NK-92 (cell line): ENCODE results near the gene CAPG.
"Not testable (repeated sequence)": the region's sequence is repeated elsewhere in the genome, so short reads cannot be mapped to it uniquely, and the experiment has no call there.

ENCODE experiments used
- DNase-seq: peaks from one replicate; lab custom pipeline; 2025; ENCODE audit not compliant: unreplicated experiment; lab: John Stamatoyannopoulos, UW

The CAPG gene

DNA sequence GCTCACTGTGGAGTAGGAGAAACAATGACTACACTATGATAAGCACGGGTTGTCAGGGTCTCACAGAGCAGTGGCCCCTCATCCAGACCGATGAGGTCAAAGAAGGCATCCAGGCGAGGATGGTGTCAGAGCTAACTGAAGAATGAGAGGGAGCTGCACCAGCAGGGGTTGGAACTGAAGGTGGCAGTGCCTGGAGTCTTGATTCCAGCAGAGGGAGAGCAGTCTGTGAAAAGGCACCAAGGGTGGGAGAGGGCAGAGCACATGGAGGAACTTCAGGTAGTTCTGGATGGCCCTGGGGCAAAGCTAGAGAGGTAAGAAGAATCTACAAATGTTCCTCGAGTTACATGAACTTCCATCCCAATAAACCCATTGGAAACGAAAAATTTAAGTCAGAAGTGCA lies 43.0 kb downstream of the CAPG start:
- no peak for DNase-seq

GRCh38 chr2:85362653-85363387 lies 47.3 kb downstream of the CAPG start:
- not testable (repeated sequence) for DNase-seq

DNA sequence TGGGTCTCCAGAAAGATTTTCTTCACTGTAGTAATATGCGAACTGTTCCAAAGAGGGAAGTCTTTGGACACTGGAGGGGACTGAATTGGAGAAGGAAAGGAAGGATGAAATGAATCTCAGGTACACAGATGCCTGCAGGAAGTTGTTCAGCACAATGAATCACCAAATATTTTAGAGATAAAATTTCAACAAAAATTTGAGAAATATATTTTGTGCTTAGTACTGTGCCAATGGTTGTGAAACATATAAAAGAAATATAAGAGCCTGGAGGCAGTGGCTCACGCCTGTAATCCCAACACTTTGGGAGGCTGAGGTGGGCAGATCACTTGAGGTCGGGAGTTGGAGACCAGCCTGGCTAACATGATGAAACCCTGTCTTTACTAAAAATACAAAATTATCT lies 52.4 kb downstream of the CAPG start:
- DNase-seq = no peak

DNA sequence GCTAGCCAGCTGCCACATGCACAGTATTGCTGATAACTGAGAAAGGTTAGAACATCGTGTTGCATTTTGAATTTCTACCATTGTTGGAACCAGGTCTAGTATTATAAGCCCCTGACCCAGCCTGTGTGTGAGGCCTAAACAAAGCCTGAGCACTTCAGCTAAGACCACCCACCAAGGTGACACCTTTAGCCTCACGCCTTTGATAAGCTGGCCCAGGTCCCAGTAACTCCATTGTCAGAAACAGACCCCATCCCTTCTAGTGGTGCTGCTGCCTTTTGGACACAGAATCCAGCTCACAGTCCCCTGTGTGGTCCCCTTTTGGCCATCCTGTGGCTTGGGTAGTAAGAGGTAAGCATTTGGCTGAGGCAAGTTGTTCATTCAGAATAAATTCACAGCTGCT lies 54.0 kb downstream of the CAPG start:
- DNase-seq = no peak

GRCh38 chr2:85355521-85355920 lies 54.6 kb downstream of the CAPG start:
- DNase-seq = no peak

- DNase-seq = no peak
Measured at GRCh38 chr2:85355073-85355410, 55.1 kb downstream of the CAPG start.

- peak; percentile 88 for DNase-seq
Measured at GRCh38 chr2:85354286-85355072, 55.7 kb downstream of the CAPG start, which contains the start of the genes ELMOD3 and RETSAT. Gene ELMOD3 (plus strand): TSS chr2:85354769. CDS start chr2:85357199, 2,430 bp downstream. Gene RETSAT (minus strand): TSS chr2:85354528. CDS start chr2:85354507, 21 bp downstream.

DNA sequence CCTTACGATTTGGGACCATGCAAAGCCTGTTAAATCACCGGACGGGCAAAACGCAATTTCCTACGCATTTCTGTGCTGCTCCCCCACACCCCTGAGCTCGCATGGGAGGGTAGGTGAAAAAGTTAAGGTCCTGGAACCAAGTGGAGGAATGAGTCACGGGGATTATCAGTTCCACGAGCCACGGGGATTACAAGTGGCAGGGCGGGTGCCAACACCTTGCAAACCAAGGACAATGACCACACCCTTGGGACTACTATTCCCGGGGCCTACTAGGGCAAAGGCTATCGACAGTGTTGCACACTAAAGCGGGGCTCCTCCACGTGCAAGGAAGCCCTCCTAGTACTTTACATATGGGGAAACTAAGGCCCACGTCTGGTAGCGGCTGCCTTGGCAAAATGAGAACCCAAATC lies 56.3 kb downstream of the CAPG start:
- DNase-seq = no peak

GRCh38 chr2:85347599-85347998 lies 62.6 kb downstream of the CAPG start:
- DNase-seq = no peak
